Measurements from ENCODE around the gene LCN9. TPM values are rescaled to one million over a fixed set of nuclear protein-coding genes. Genes with fewer than 3 reads are reported as not detected.

The LCN9 gene
- total and polyA plus RNA-seq, 2 experiments from 2014 or later = not detected

GRCh38 chr9:135683401-135684034 lies 20.4 kb downstream of the LCN9 start:
- Mint-ChIP-seq H3K9me3 (peaks cover 4% of the 10 kb centered on the region; the same call in 1 of the 3 replicates), H3K27me3 (ENCODE audit: insufficient read depth, low read depth, poor library complexity) (peaks cover 3% of the 10 kb centered on the region), H3K27ac (no peak overlapping the region), H3K4me1 (peaks cover 8% of the 10 kb centered on the region), H3K36me3 (ENCODE audit: low read depth) (no peaks in the 10 kb centered on the region), H3K4me3 (no peak overlapping the region)
- H3F3A ChIP-seq (replicated peaks; ENCODE audit: low read depth) = no peaks in the 10 kb centered on the region
- no peak overlapping the region for H3K4me2 ChIP-seq
- H3K4me1 ChIP-seq (ENCODE audit: insufficient read depth) = no peaks in the 10 kb centered on the region; the same call in 1 of the 2 replicates
- no peak for TF ChIP-seq JUNB (IDR thresholded peaks at IDR 0.05; ENCODE audit: unreplicated experiment)
- no peak for TF ChIP-seq STAT1 (IDR thresholded peaks at IDR 0.05; ENCODE audit: unreplicated experiment)
- TF ChIP-seq ZNF114 (CRISPR knock-in tag; IDR thresholded peaks at IDR 0.05) = no peak
- TF ChIP-seq EZH2 (IDR thresholded peaks at IDR 0.05; ENCODE audit: low read depth, unreplicated experiment) = no peak
- TF ChIP-seq CTCF (conservative IDR thresholded peaks at IDR 0.05; ENCODE audit: low read depth in 2 of 2) = no peak
- no peak for TF ChIP-seq REST (IDR thresholded peaks at IDR 0.05; ENCODE audit: unreplicated experiment)
- TF ChIP-seq NANOG (IDR thresholded peaks at IDR 0.05; ENCODE audit: borderline replicate concordance) = no peak
- no peak for TF ChIP-seq POLR2AphosphoS5 (IDR thresholded peaks at IDR 0.05; ENCODE audit: low read depth)
- TF ChIP-seq CREB1 (CRISPR knock-in tag; IDR thresholded peaks at IDR 0.05; ENCODE audit: low read depth) = no peak
- TF ChIP-seq EZH2phosphoT487 (IDR thresholded peaks at IDR 0.05; ENCODE audit: unreplicated experiment) = no peak
- TF ChIP-seq ETS1 (IDR thresholded peaks at IDR 0.05) = no peak
- TF ChIP-seq ZNF462 (CRISPR knock-in tag; IDR thresholded peaks at IDR 0.05) = no peak
- TF ChIP-seq ZNF331 (CRISPR knock-in tag; IDR thresholded peaks at IDR 0.05; ENCODE audit: low read depth) = no peak
- ATAC-seq (no peak), DNase-seq (ENCODE audit: low spot score) (no peak)
- H4K20me1 ChIP-seq (replicated peaks; ENCODE audit: insufficient read depth) = no peaks in the 10 kb centered on the region
- H3K4me3 ChIP-seq = no peak overlapping the region
- no peak overlapping the region for H3K27ac ChIP-seq (ENCODE audit: low read depth)
- H3K36me3 ChIP-seq (ENCODE audit: insufficient read depth) = no peaks in the 10 kb centered on the region
- no peak overlapping the region for H2AFZ ChIP-seq
- H3K9me2 ChIP-seq (ENCODE audit: insufficient read depth) = no peaks in the 10 kb centered on the region
- H3K27me3 ChIP-seq (ENCODE audit: insufficient read depth) = no peaks in the 10 kb centered on the region
- no peaks in the 10 kb centered on the region for H3K79me2 ChIP-seq (replicated peaks; ENCODE audit: insufficient read depth)
